Measurements from ENCODE around the gene CCL23. TPM values are rescaled to one million over a fixed set of nuclear protein-coding genes. Genes with fewer than 3 reads are reported as not detected.

CCL23 gene
- total and polyA plus RNA-seq, 4 donors = 1.9 to 24.4 (median 6.3) TPM

DNA sequence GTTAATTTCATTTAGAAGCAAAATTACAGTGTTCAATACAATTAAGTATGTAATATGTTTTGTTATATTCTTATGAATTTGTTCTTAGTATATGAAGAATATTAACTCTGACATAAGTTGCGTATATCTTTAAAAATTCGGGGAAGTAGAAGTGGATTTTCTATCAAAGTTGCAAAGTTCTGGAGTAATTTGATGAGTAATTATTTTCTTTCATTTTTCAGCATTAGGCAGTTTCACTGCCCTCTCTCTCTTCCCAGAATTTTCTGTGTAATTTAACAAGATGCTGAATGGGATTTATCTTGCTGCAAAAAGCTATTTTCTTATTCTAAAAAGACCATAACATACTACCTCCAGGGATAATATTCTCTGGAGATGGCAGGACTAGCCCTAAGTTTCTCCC, 37.4 kb upstream of the CCL23 start:
- Histone ChIP-seq H3K27me3 (ENCODE audit: control insufficient read depth in 4 of 4, insufficient read depth in 4 of 4, low read length in 3 of 4) (no peaks in the 10 kb centered on the region), H3K36me3 (ENCODE audit: control insufficient read depth in 4 of 4, insufficient read depth in 3 of 4, low read depth in 1 of 4, low read length in 3 of 4) (no peaks in the 10 kb centered on the region), H3K9ac (ENCODE audit: low read depth in 1 of 2, low read length in 2 of 2) (no peak overlapping the region), H3K4me3 (ENCODE audit: low read depth in 1 of 3, low read length in 3 of 3) (no peak overlapping the region), H3K9me3 (ENCODE audit: control insufficient read depth in 4 of 4, low read length in 3 of 4) (peaks cover 0 to 4% (median 0%) of the 10 kb centered on the region in 4 donors), H3K27ac (ENCODE audit: low read depth in 1 of 2, low read length in 2 of 2) (no peak overlapping the region), H3K4me1 (ENCODE audit: control insufficient read depth in 4 of 4, insufficient read depth in 4 of 4, low read length in 3 of 4) (peaks cover 0 to 4% (median 0%) of the 10 kb centered on the region in 4 donors)
- TF ChIP-seq TAF1 (conservative IDR thresholded peaks at IDR 0.05) (no peak), HNF4A (conservative IDR thresholded peaks at IDR 0.05) (no peak), NR2F2 (IDR thresholded peaks at IDR 0.05) (no peak), FOXA2 (IDR thresholded peaks at IDR 0.05) (no peak), SP1 (IDR thresholded peaks at IDR 0.05) (no peak), EGR1 (IDR thresholded peaks at IDR 0.05; ENCODE audit: low read depth in 2 of 2) (no peak), JUND (IDR thresholded peaks at IDR 0.05) (no peak), HNF4G (IDR thresholded peaks at IDR 0.05) (no peak), YY1 (IDR thresholded peaks at IDR 0.05) (no peak), GABPA (IDR thresholded peaks at IDR 0.05 in 1 of 2, conservative IDR thresholded peaks at IDR 0.05 in 1 of 2) (no peak), RXRA (IDR thresholded peaks at IDR 0.05) (no peak), FOXA1 (IDR thresholded peaks at IDR 0.05) (no peak), RAD21 (IDR thresholded peaks at IDR 0.05) (no peak)
- TF ChIP-seq, protein P1, sequence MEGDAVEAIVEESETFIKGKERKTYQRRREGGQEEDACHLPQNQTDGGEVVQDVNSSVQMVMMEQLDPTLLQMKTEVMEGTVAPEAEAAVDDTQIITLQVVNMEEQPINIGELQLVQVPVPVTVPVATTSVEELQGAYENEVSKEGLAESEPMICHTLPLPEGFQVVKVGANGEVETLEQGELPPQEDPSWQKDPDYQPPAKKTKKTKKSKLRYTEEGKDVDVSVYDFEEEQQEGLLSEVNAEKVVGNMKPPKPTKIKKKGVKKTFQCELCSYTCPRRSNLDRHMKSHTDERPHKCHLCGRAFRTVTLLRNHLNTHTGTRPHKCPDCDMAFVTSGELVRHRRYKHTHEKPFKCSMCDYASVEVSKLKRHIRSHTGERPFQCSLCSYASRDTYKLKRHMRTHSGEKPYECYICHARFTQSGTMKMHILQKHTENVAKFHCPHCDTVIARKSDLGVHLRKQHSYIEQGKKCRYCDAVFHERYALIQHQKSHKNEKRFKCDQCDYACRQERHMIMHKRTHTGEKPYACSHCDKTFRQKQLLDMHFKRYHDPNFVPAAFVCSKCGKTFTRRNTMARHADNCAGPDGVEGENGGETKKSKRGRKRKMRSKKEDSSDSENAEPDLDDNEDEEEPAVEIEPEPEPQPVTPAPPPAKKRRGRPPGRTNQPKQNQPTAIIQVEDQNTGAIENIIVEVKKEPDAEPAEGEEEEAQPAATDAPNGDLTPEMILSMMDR (IDR thresholded peaks at IDR 0.05; ENCODE audit: low read depth, low read length, missing input control) = no peak
- TF ChIP-seq, protein P2, sequence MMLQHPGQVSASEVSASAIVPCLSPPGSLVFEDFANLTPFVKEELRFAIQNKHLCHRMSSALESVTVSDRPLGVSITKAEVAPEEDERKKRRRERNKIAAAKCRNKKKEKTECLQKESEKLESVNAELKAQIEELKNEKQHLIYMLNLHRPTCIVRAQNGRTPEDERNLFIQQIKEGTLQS (IDR thresholded peaks at IDR 0.05) = no peak
- TF ChIP-seq, protein P3, sequence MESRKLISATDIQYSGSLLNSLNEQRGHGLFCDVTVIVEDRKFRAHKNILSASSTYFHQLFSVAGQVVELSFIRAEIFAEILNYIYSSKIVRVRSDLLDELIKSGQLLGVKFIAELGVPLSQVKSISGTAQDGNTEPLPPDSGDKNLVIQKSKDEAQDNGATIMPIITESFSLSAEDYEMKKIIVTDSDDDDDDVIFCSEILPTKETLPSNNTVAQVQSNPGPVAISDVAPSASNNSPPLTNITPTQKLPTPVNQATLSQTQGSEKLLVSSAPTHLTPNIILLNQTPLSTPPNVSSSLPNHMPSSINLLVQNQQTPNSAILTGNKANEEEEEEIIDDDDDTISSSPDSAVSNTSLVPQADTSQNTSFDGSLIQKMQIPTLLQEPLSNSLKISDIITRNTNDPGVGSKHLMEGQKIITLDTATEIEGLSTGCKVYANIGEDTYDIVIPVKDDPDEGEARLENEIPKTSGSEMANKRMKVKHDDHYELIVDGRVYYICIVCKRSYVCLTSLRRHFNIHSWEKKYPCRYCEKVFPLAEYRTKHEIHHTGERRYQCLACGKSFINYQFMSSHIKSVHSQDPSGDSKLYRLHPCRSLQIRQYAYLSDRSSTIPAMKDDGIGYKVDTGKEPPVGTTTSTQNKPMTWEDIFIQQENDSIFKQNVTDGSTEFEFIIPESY (IDR thresholded peaks at IDR 0.05) = no peak
- TF ChIP-seq, protein P4, sequence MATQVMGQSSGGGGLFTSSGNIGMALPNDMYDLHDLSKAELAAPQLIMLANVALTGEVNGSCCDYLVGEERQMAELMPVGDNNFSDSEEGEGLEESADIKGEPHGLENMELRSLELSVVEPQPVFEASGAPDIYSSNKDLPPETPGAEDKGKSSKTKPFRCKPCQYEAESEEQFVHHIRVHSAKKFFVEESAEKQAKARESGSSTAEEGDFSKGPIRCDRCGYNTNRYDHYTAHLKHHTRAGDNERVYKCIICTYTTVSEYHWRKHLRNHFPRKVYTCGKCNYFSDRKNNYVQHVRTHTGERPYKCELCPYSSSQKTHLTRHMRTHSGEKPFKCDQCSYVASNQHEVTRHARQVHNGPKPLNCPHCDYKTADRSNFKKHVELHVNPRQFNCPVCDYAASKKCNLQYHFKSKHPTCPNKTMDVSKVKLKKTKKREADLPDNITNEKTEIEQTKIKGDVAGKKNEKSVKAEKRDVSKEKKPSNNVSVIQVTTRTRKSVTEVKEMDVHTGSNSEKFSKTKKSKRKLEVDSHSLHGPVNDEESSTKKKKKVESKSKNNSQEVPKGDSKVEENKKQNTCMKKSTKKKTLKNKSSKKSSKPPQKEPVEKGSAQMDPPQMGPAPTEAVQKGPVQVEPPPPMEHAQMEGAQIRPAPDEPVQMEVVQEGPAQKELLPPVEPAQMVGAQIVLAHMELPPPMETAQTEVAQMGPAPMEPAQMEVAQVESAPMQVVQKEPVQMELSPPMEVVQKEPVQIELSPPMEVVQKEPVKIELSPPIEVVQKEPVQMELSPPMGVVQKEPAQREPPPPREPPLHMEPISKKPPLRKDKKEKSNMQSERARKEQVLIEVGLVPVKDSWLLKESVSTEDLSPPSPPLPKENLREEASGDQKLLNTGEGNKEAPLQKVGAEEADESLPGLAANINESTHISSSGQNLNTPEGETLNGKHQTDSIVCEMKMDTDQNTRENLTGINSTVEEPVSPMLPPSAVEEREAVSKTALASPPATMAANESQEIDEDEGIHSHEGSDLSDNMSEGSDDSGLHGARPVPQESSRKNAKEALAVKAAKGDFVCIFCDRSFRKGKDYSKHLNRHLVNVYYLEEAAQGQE (IDR thresholded peaks at IDR 0.05) = no peak
- TF ChIP-seq, protein P5, sequence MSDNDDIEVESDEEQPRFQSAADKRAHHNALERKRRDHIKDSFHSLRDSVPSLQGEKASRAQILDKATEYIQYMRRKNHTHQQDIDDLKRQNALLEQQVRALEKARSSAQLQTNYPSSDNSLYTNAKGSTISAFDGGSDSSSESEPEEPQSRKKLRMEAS (IDR thresholded peaks at IDR 0.05) = no peak
- WGBS = 86% methylated on average over 2 of the region's 2 CpGs
- no peak for DNase-seq (ENCODE audit: low spot score)
